Astrocyte (in vitro differentiated cells and primary cell): ENCODE results near the gene MYO7B. TPM values are rescaled to one million over a fixed set of nuclear protein-coding genes. Genes with fewer than 3 reads are reported as not detected.

Experiments used
- DNase-seq: peaks from one replicate; pipeline ENCODE4 v3.0.0-alpha.2; 2010; ENCODE audit warnings: low read depth
- FAIRE-seq: peaks from 2 replicates; lab custom pipeline; 2011; peaks lifted over from hg19 to GRCh38; lab: Jason Lieb, UNC
- H2AFZ ChIP-seq: 2 replicates; pipeline ENCODE4 v1.6.0; 2012; ENCODE audit warnings: low read depth, low read length, inconsistent platforms
- H3K27ac ChIP-seq: 2 replicates; pipeline ENCODE4 v1.5.1; 2011; ENCODE audit warnings: low read depth, low read length, inconsistent platforms
- H3K27me3 ChIP-seq: 2 replicates; pipeline ENCODE4 v1.6.0; 2011; ENCODE audit warnings: low read length, inconsistent platforms; ENCODE audit not compliant: insufficient read depth
- H3K36me3 ChIP-seq: 2 replicates; pipeline ENCODE4 v1.5.1; 2011; ENCODE audit warnings: low read length, inconsistent platforms; ENCODE audit not compliant: insufficient read depth
- H3K4me1 ChIP-seq: 2 replicates; pipeline ENCODE4 v1.5.1; 2011; ENCODE audit warnings: low read length, inconsistent platforms; ENCODE audit not compliant: insufficient read depth
- H3K4me2 ChIP-seq: 2 replicates; pipeline ENCODE4 v1.6.0; 2012; ENCODE audit warnings: low read length, inconsistent platforms
- H3K4me3 ChIP-seq: 2 replicates; pipeline ENCODE4 v1.5.1; 2011; ENCODE audit warnings: low read depth, mild to moderate bottlenecking, low read length, inconsistent platforms; ENCODE audit not compliant: insufficient read depth
- H3K79me2 ChIP-seq: 2 replicates; pipeline ENCODE4 v1.6.0; 2012; ENCODE audit warnings: mild to moderate bottlenecking, low read length, inconsistent platforms; ENCODE audit not compliant: insufficient read depth
- H3K9ac ChIP-seq: 2 replicates; pipeline ENCODE4 v1.6.0; 2012; ENCODE audit warnings: mild to moderate bottlenecking, low read length, inconsistent platforms
- H3K9me3 ChIP-seq: 2 replicates; pipeline ENCODE4 v1.5.1; 2012; ENCODE audit warnings: low read depth, mild to moderate bottlenecking, low read length, inconsistent platforms; ENCODE audit not compliant: insufficient read depth
- H4K20me1 ChIP-seq: 2 replicates; pipeline ENCODE4 v1.6.0; 2012; ENCODE audit warnings: low read length, inconsistent platforms; ENCODE audit not compliant: insufficient read depth
- H3K27ac Mint-ChIP-seq: one replicate; pipeline ENCODE4 v1.8.0; 2021; ENCODE audit warnings: mild to moderate bottlenecking, mixed read lengths; ENCODE audit not compliant: unreplicated experiment
- H3K27me3 Mint-ChIP-seq: one replicate; pipeline ENCODE4 v1.8.0; 2021; ENCODE audit warnings: low read depth, mixed read lengths; ENCODE audit not compliant: unreplicated experiment
- H3K36me3 Mint-ChIP-seq: one replicate; pipeline ENCODE4 v1.8.0; 2021; ENCODE audit warnings: low read depth, mixed read lengths; ENCODE audit not compliant: unreplicated experiment
- H3K4me1 Mint-ChIP-seq: one replicate; pipeline ENCODE4 v1.8.0; 2021; ENCODE audit warnings: low read depth, mixed read lengths; ENCODE audit not compliant: unreplicated experiment
- H3K4me3 Mint-ChIP-seq: one replicate; pipeline ENCODE4 v1.8.0; 2021; ENCODE audit warnings: mild to moderate bottlenecking, moderate library complexity, mixed read lengths; ENCODE audit not compliant: unreplicated experiment
- H3K9me3 Mint-ChIP-seq: one replicate; pipeline ENCODE4 v1.8.0; 2021; ENCODE audit warnings: mild to moderate bottlenecking, mixed read lengths; ENCODE audit not compliant: unreplicated experiment
- EZH2 ChIP-seq: IDR thresholded peaks from 2 replicates; pipeline ENCODE4 v1.6.1; 2012; ENCODE audit warnings: mild to moderate bottlenecking, low read length, inconsistent platforms; ENCODE audit not compliant: insufficient read depth
- total RNA-seq: library from RNA; stranded (reverse); gene quantifications from 2 replicates; pipeline ENCODE4 v1.2.1, GENCODE V29; 2021
- TF ChIP-seq, protein P1 (sequence below): IDR thresholded peaks from 2 replicates; pipeline ENCODE4 v1.5.1; 2011; ENCODE audit warnings: low read depth, mild to moderate bottlenecking, inconsistent platforms, low read length, moderate library complexity; ENCODE audit not compliant: insufficient read depth

Gene MYO7B
- total RNA-seq, 1 donor from 2014 or later, result 0.77 TPM

DNA sequence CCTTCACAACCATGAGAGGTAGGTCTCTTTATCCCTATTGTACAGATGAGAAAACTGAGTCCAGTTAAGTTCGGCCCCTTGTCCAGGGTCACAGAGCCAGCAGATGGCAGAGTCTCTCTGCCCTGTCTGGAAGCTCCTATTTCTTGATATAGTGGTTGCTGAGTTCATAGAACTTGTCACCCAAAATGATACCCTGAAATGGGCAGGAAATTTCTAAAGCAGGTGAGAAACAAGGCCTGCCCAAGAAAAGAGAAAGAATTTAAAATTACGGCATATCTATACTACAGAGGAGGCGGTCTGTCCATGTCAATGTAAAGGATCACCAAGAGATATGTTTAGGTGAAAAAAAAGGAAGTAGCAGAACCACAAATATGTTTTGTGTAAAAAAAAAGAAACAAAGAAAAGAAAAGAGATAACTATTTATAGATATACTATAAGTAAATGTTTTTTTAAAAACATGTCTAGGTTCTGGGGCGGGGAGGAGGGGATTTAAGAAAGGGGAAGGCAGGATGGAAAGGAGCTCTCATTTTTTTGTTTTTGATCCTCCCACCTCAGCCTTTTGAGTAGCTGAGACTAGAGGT, 39.8 kb downstream of the MYO7B start:
- H3K4me1 ChIP-seq, result peaks cover 13% of the 10 kb centered on the region
- no peak overlapping the region for H3K4me3 ChIP-seq

DNA sequence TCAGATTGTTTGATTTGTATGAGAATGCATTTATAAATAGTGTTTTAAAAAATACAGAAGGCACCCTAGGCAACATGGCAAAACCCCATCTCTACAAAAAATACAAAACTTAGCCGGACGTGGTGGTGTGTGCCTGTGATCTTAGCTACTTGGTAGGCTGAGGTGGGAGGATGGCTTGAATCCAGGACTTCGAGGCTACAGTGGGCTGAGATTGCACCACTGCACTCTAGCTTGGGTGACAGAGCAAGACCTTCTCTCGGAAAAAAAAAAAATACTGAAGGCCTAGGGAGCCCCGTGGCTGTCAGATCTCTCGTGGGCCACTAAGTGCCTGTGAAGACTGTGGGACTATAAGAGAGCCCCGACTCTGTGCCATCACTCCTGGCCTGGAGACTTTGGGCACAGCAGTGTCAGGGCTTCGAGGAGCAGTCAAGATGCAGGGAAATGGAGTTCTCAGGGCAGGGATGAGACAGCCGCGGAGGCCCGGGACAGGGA, 40.5 kb downstream of the MYO7B start:
- H3K27me3 Mint-ChIP-seq, result peaks cover 24% of the 10 kb centered on the region
- no peaks in the 10 kb centered on the region for H3K36me3 ChIP-seq
- H3K36me3 Mint-ChIP-seq, result no peaks in the 10 kb centered on the region
- peaks cover 7% of the 10 kb centered on the region for H3K4me1 ChIP-seq
- no peak overlapping the region for H3K27ac ChIP-seq
- no peak overlapping the region for H3K4me3 Mint-ChIP-seq
- no peaks in the 10 kb centered on the region for H3K9me3 ChIP-seq
- no peak overlapping the region for H3K27ac Mint-ChIP-seq
- FAIRE-seq (no peak), DNase-seq (no peak)
- H3K4me2 ChIP-seq, result peak overlapping the region; percentile 46
- TF ChIP-seq, protein P1, sequence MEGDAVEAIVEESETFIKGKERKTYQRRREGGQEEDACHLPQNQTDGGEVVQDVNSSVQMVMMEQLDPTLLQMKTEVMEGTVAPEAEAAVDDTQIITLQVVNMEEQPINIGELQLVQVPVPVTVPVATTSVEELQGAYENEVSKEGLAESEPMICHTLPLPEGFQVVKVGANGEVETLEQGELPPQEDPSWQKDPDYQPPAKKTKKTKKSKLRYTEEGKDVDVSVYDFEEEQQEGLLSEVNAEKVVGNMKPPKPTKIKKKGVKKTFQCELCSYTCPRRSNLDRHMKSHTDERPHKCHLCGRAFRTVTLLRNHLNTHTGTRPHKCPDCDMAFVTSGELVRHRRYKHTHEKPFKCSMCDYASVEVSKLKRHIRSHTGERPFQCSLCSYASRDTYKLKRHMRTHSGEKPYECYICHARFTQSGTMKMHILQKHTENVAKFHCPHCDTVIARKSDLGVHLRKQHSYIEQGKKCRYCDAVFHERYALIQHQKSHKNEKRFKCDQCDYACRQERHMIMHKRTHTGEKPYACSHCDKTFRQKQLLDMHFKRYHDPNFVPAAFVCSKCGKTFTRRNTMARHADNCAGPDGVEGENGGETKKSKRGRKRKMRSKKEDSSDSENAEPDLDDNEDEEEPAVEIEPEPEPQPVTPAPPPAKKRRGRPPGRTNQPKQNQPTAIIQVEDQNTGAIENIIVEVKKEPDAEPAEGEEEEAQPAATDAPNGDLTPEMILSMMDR, result no peak
- no peak for TF ChIP-seq EZH2
- H3K27me3 ChIP-seq, result no peaks in the 10 kb centered on the region
- peak overlapping the region; percentile 56 for H2AFZ ChIP-seq
- no peaks in the 10 kb centered on the region for H4K20me1 ChIP-seq
- peaks cover 3% of the 10 kb centered on the region for H3K4me1 Mint-ChIP-seq
- no peak overlapping the region for H3K4me3 ChIP-seq
- no peak overlapping the region for H3K9ac ChIP-seq
- H3K79me2 ChIP-seq, result no peaks in the 10 kb centered on the region
- H3K9me3 Mint-ChIP-seq, result no peaks in the 10 kb centered on the region

More for the DNA sequence above, 39.8 kb downstream of the MYO7B start:
- Histone ChIP-seq H3K9ac (no peak overlapping the region), H4K20me1 (no peaks in the 10 kb centered on the region), H3K79me2 (no peaks in the 10 kb centered on the region), H3K27me3 (no peaks in the 10 kb centered on the region), H3K4me2 (no peak overlapping the region), H3K9me3 (no peaks in the 10 kb centered on the region), H3K27ac (no peak overlapping the region), H2AFZ (no peak overlapping the region), H3K36me3 (no peaks in the 10 kb centered on the region)
- TF ChIP-seq, protein P1, result no peak
- no peak for TF ChIP-seq EZH2
- no peak for DNase-seq
- Mint-ChIP-seq H3K9me3 (no peaks in the 10 kb centered on the region), H3K27ac (no peak overlapping the region), H3K36me3 (no peaks in the 10 kb centered on the region), H3K4me3 (no peak overlapping the region), H3K4me1 (peaks cover 9% of the 10 kb centered on the region), H3K27me3 (peaks cover 21% of the 10 kb centered on the region)
- no peak for FAIRE-seq

DNA sequence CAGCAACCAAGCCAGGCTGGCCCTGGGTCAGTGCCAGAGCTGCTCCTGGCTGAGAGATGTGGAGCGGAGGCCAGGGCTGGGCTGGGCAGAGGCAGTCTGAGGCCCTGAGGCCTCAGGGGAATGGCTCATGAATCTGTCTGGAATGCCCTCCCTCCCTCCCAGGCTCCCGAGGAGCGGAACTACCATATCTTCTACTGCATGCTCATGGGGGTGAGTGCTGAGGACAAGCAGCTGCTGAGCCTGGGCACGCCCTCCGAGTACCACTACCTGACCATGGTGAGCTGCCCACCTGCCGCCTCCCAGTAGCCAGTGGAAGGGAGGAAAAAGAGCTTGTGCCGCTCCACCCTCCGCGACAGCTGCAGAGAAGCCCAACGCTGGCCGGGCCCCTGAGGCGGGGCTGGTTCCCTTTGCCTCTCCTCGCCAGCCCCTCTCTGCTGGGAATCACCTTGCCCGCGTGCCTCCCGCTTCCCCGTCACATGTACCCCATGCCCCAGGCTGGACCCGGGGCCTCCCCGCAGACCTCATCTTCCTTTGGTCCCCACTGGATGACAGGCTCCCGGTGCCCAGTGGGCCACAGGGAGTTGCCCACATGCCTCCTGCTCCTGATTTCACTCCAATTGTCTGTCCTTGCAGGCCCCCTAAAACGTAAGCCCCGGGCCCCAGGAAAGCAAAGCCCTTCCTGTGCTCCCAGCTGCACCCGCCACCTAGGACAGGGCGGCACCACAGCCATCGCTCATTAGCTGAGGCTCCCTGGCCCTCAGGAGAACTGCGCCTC, 41.1 kb downstream of the MYO7B start:
- Mint-ChIP-seq H3K27ac (no peak overlapping the region), H3K4me3 (no peak overlapping the region)

More for the DNA sequence above, 41.1 kb downstream of the MYO7B start:
- Histone ChIP-seq H4K20me1 (no peaks in the 10 kb centered on the region), H3K9me3 (no peaks in the 10 kb centered on the region), H3K27me3 (no peaks in the 10 kb centered on the region), H3K36me3 (no peaks in the 10 kb centered on the region), H3K9ac (no peak overlapping the region), H3K27ac (no peak overlapping the region), H3K4me3 (no peak overlapping the region), H3K4me2 (peak overlapping the region; percentile 46), H3K4me1 (peaks cover 6% of the 10 kb centered on the region), H3K79me2 (no peaks in the 10 kb centered on the region), H2AFZ (peak overlapping the region; percentile 56)
- peak; percentile 29 for DNase-seq
- Mint-ChIP-seq H3K9me3 (no peaks in the 10 kb centered on the region), H3K27me3 (peaks cover 25% of the 10 kb centered on the region), H3K36me3 (no peaks in the 10 kb centered on the region), H3K4me1 (peaks cover 3% of the 10 kb centered on the region)
- no peak for TF ChIP-seq EZH2
- TF ChIP-seq, protein P1, result no peak
- FAIRE-seq, result no peak
